Esophagus muscularis mucosa (tissue), 4 donors: Measurements from ENCODE around the gene OAS3. TPM values are rescaled to one million over a fixed set of nuclear protein-coding genes. Genes with fewer than 3 reads are reported as not detected.

Experiments used
- DNase-seq: peaks from one replicate; pipeline ENCODE4 v3.0.0-alpha.2; 2017; ENCODE audit errors: extremely low spot score
- H3K27ac ChIP-seq, 4 donors: fragments of 200-600 bp; sonication (generic); replicated peaks in 1 of 4; 1 replicate in 3 of 4; 2 replicates in 1 of 4; pipeline ENCODE4 v1.5.1; 2016 to 2019; ENCODE audit warnings: mild to moderate bottlenecking in 1 of 4
- H3K27me3 ChIP-seq, 4 donors: fragments of 200-600 bp; sonication (generic); one replicate each; pipeline versions ENCODE4 v1.5.1 to v1.6.0; 2016 to 2019
- H3K36me3 ChIP-seq, 4 donors: fragments of 200-600 bp; sonication (generic); one replicate each; pipeline ENCODE4 v1.5.1; 2016 to 2019
- H3K4me1 ChIP-seq, 4 donors: fragments of 200-600 bp; sonication (generic); one replicate each; pipeline ENCODE4 v1.5.1; 2016 to 2019
- H3K4me3 ChIP-seq, 4 donors: fragments of 200-600 bp; sonication (generic); 1 replicate in 2 of 4; 2 replicates in 2 of 4; pipeline ENCODE4 v1.5.1; 2016 to 2019; ENCODE audit warnings: mild to moderate bottlenecking in 4 of 4, moderate library complexity in 1 of 4
- H3K9me3 ChIP-seq, 4 donors: fragments of 200-600 bp; sonication (generic); 1 replicate in 3 of 4; 2 replicates in 1 of 4; pipeline ENCODE4 v1.5.1; 2016 to 2019
- CTCF ChIP-seq, 3 experiments: fragments of 200-600 bp in 2 of 3; fragments of 450-650 bp in 1 of 3; sonication (generic) in 2 of 3; IDR thresholded peaks; one replicate each; pipeline ENCODE4 v1.5.1; 2017 to 2019; ENCODE audit warnings: antibody characterized with exemption in 3 of 3, mild to moderate bottlenecking in 2 of 3, moderate library complexity in 1 of 3
- EP300 ChIP-seq: sonication (generic); formaldehyde crosslinking; IDR thresholded peaks from one replicate; pipeline ENCODE4 v1.6.1; 2017; ENCODE audit warnings: antibody characterized with exemption
- POLR2A ChIP-seq: fragments of 450-650 bp; IDR thresholded peaks from one replicate; pipeline ENCODE4 v1.6.1; 2017; ENCODE audit warnings: antibody characterized with exemption, moderate library complexity, mild to moderate bottlenecking, low read depth
- POLR2AphosphoS5 ChIP-seq, 2 donors: sonication (generic); formaldehyde crosslinking; IDR thresholded peaks; one replicate each; pipeline ENCODE4 v1.6.1; 2017; ENCODE audit warnings: antibody characterized with exemption in 2 of 2
- WGBS: methylation state at CpG from one replicate; pipeline ENCODE4 v1.1.5; 2018; 5-methylcytosine and 5-hydroxymethylcytosine counted together
- intact Hi-C: fragments of 100-400 bp; cut with DNase I; formaldehyde crosslinking; loops from one replicate; pipeline ENCODE4 v1.15.1; 2023
- total RNA-seq, 4 donors: library from RNA; depleted of rRNA; stranded (reverse); fragments of >200 nt; gene quantifications; one replicate each; pipeline versions ENCODE4 v1.1.0 to v1.2.1, GENCODE V29; 2016

The OAS3 gene
- total RNA-seq, 4 donors from 2014 or later: 6.0 to 9.6 (median 9.2) TPM

- no peak for DNase-seq
- no peak for TF ChIP-seq POLR2AphosphoS5 (IDR thresholded peaks at IDR 0.05)
- no peak for TF ChIP-seq EP300
- TF ChIP-seq CTCF (IDR thresholded peaks at IDR 0.05): no peak
- no peak for TF ChIP-seq POLR2A
- Histone ChIP-seq H3K9me3 (no peaks in the 10 kb centered on the region), H3K36me3 (peaks cover 0 to 38% (median 14%) of the 10 kb centered on the region in 4 donors), H3K4me1 (peaks cover 11 to 25% (median 20%) of the 10 kb centered on the region in 4 donors), H3K4me3 (no peak overlapping the region), H3K27ac (no peak overlapping the region), H3K27me3 (no peaks in the 10 kb centered on the region)
- intact Hi-C loops: no loop called here
- 87% methylated on average over 13 of the region's 16 CpGs for WGBS
These were observed 3.5 kb downstream of the OAS3 start for GRCh38 chr12:112941528-112942335.

- intact Hi-C loops: no loop called here
- H3K36me3 ChIP-seq: peaks cover 0 to 45% (median 21%) of the 10 kb centered on the region in 4 donors
- H3K4me1 ChIP-seq: peaks cover 11 to 24% (median 20%) of the 10 kb centered on the region in 4 donors
- H3K27ac ChIP-seq: no peak overlapping the region
- 100% methylated on average over 1 of the region's 1 CpG for WGBS
- H3K4me3 ChIP-seq: no peak overlapping the region
- TF ChIP-seq POLR2A: no peak
- no peak for TF ChIP-seq POLR2AphosphoS5 (IDR thresholded peaks at IDR 0.05)
- no peak for TF ChIP-seq EP300
- TF ChIP-seq CTCF (IDR thresholded peaks at IDR 0.05): no peak
- DNase-seq: no peak
- no peaks in the 10 kb centered on the region for H3K9me3 ChIP-seq
- H3K27me3 ChIP-seq: no peaks in the 10 kb centered on the region
These were observed 4.3 kb downstream of the OAS3 start for GRCh38 chr12:112942572-112942971.

- TF ChIP-seq CTCF (IDR thresholded peaks at IDR 0.05) (no peak), POLR2A (no peak), EP300 (no peak), POLR2AphosphoS5 (IDR thresholded peaks at IDR 0.05) (no peak)
- Histone ChIP-seq H3K9me3 (no peaks in the 10 kb centered on the region), H3K4me3 (no peak overlapping the region), H3K36me3 (peaks cover 0 to 61% (median 33%) of the 10 kb centered on the region in 4 donors), H3K27me3 (no peaks in the 10 kb centered on the region), H3K4me1 (peaks cover 7 to 17% (median 12%) of the 10 kb centered on the region in 4 donors), H3K27ac (no peak overlapping the region)
- intact Hi-C loops: no loop called here
- DNase-seq: no peak
- 89% methylated on average over 15 of the region's 15 CpGs for WGBS
These were observed 5.9 kb downstream of the OAS3 start for GRCh38 chr12:112944024-112944690.

GRCh38 chr12:112945515-112945914, 7.2 kb downstream of the OAS3 start:
- DNase-seq: no peak
- TF ChIP-seq POLR2AphosphoS5 (IDR thresholded peaks at IDR 0.05) (no peak), CTCF (IDR thresholded peaks at IDR 0.05) (no peak), EP300 (no peak), POLR2A (no peak)

More at GRCh38 chr12:112945515-112945914, 7.2 kb downstream of the OAS3 start:
- H3K9me3 ChIP-seq: no peaks in the 10 kb centered on the region
- intact Hi-C loops: no loop called here
- no peak overlapping the region for H3K4me3 ChIP-seq
- H3K36me3 ChIP-seq: peaks cover 0 to 74% (median 40%) of the 10 kb centered on the region in 4 donors
- no peaks in the 10 kb centered on the region for H3K27me3 ChIP-seq
- no peak overlapping the region for H3K27ac ChIP-seq
- WGBS: 96% methylated on average over 4 of the region's 4 CpGs
- peaks cover 0 to 3% (median 0%) of the 10 kb centered on the region in 4 donors for H3K4me1 ChIP-seq
